Type B pancreatic cell (in vitro differentiated cells): ENCODE results near the gene SUSD1. TPM values are rescaled to one million over a fixed set of nuclear protein-coding genes. Genes with fewer than 3 reads are reported as not detected.
"Not testable (repeated sequence)": the region's sequence is repeated elsewhere in the genome, so short reads cannot be mapped to it uniquely, and the experiment has no call there.

Source experiments
- DNase-seq: peaks from one replicate; pipeline ENCODE4 v3.0.0; 2021; ENCODE audit warnings: mixed read lengths; ENCODE audit not compliant: unreplicated experiment; ENCODE audit errors: extremely low spot score
- H3K27ac Mint-ChIP-seq: 2 replicates; pipeline ENCODE4 v1.8.0; 2021; ENCODE audit warnings: mild to moderate bottlenecking, mixed read lengths
- H3K27me3 Mint-ChIP-seq: 2 replicates; pipeline ENCODE4 v1.8.0; 2021; ENCODE audit warnings: mixed read lengths
- H3K36me3 Mint-ChIP-seq: 2 replicates; pipeline ENCODE4 v1.8.0; 2021; ENCODE audit warnings: mixed read lengths
- H3K4me1 Mint-ChIP-seq: one replicate; pipeline ENCODE4 v1.8.0; 2021; ENCODE audit warnings: mixed read lengths; ENCODE audit not compliant: unreplicated experiment
- H3K4me3 Mint-ChIP-seq: 2 replicates; pipeline ENCODE4 v1.8.0; 2021; ENCODE audit warnings: mild to moderate bottlenecking, mixed read lengths
- H3K9me3 Mint-ChIP-seq: 2 replicates; pipeline ENCODE4 v1.8.0; 2021; ENCODE audit warnings: mixed read lengths
- total RNA-seq: library from RNA; stranded (reverse); gene quantifications from 2 replicates; pipeline ENCODE4 v1.2.1, GENCODE V29; 2021; ENCODE audit warnings: low replicate concordance
- TF ChIP-seq, protein P1 (sequence below): fragments of 200-600 bp; sonication (generic); conservative IDR thresholded peaks from 2 replicates; pipeline ENCODE4 v1.5.0; 2021; ENCODE audit warnings: antibody characterized with exemption, mild to moderate bottlenecking

SUSD1 gene
- total RNA-seq, 1 donor from 2014 or later: 16.3 TPM

DNA sequence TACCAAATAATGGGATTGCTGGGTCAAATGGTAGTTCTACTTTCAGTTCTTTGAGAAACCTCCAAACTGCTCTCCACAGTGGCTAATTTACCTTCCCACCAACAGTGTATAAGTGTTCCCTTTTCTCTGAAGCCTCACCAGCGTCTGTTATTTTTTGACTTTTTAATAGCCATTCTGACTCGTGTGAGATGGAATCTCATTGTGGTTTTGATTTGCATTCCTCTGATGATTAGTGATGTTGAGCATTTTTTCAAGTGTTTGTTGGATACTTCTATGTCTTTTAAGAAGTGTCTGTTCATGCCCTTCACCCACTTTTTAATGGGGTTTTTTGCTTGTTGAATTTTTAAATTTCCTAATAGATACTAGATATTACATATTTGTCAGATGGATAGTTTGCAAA lies 28.4 kb upstream of the SUSD1 start:
- peaks cover 42% of the 10 kb centered on the region for H3K36me3 Mint-ChIP-seq
- H3K27ac Mint-ChIP-seq: no peak overlapping the region

DNA sequence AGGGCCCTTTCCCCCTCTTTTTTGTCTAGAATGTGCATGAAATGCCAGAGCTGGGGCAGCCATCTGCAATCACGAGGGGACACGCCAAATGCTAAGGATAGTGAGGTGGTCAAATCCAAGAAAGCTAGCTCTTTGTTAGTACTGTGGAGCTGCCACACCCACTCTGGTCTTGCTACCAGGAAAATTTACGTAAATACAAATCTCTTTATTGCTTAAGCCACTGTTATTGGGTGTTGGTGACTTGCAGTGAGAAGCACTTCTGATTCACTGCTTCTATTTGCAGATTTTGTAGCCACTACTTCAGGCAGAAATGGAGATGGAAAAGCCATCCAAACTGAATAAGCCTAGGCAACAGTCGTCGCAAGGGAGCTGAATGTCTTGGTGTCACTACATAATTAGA lies 25.6 kb upstream of the SUSD1 start:
- Mint-ChIP-seq H3K36me3 (peaks cover 27% of the 10 kb centered on the region), H3K27ac (no peak overlapping the region), H3K4me3 (no peak overlapping the region), H3K27me3 (no peaks in the 10 kb centered on the region), H3K4me1 (no peaks in the 10 kb centered on the region), H3K9me3 (peaks cover 9% of the 10 kb centered on the region)
- no peak for DNase-seq
- TF ChIP-seq, protein P1, sequence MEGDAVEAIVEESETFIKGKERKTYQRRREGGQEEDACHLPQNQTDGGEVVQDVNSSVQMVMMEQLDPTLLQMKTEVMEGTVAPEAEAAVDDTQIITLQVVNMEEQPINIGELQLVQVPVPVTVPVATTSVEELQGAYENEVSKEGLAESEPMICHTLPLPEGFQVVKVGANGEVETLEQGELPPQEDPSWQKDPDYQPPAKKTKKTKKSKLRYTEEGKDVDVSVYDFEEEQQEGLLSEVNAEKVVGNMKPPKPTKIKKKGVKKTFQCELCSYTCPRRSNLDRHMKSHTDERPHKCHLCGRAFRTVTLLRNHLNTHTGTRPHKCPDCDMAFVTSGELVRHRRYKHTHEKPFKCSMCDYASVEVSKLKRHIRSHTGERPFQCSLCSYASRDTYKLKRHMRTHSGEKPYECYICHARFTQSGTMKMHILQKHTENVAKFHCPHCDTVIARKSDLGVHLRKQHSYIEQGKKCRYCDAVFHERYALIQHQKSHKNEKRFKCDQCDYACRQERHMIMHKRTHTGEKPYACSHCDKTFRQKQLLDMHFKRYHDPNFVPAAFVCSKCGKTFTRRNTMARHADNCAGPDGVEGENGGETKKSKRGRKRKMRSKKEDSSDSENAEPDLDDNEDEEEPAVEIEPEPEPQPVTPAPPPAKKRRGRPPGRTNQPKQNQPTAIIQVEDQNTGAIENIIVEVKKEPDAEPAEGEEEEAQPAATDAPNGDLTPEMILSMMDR: no peak

More for the DNA sequence above, 28.4 kb upstream of the SUSD1 start:
- TF ChIP-seq, protein P1: no peak
- no peaks in the 10 kb centered on the region for H3K27me3 Mint-ChIP-seq
- no peak for DNase-seq
- H3K4me1 Mint-ChIP-seq: no peaks in the 10 kb centered on the region
- H3K9me3 Mint-ChIP-seq: peaks cover 18% of the 10 kb centered on the region
- no peak overlapping the region for H3K4me3 Mint-ChIP-seq

DNA sequence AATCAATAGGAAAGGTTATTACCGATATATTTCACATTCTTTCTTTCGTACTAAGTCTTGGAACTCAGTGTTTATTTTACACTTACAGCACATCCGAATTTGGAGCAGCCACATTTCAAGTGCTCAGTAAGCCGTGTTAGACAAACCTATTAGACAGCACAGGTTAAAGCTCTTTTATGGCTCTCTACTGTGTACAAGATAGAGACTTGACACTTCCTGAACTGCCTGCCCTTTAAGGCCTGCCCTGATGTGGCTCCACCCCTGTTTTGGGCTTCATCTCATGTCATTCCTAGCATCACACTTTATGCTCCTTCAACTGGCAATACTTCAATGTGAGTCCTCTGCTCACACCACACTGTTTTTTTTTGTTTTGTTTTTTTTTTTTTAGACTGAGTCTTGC lies 23.5 kb upstream of the SUSD1 start:
- Mint-ChIP-seq H3K36me3 (peaks cover 17% of the 10 kb centered on the region), H3K27ac (no peak overlapping the region), H3K4me1 (no peaks in the 10 kb centered on the region), H3K9me3 (peaks cover 7% of the 10 kb centered on the region), H3K27me3 (no peaks in the 10 kb centered on the region), H3K4me3 (no peak overlapping the region)
- TF ChIP-seq, protein P1: no peak
- no peak for DNase-seq

DNA sequence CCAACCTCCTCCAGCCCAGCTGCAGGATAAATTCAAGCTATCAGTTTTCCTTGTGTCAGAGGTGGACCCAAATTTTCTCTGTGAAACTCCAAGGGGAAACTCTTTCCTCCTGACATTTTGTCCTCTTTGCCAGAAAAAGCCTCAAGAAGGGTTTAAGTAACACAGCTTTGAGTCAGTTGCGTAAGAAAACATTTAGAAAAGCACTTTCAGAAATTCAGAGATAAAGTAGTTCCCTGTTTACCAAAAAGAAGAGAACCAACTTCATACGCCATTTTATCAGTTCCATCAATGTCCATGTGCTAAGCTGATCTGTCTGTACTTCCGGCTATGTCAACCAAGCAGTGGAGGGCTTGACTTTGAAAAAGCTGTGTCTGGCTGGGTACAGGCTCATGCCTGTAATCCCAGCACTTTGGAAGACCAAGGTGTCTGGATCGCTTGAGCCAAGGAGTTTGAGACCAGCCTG lies 19.9 kb upstream of the SUSD1 start:
- Mint-ChIP-seq H3K9me3 (peaks cover 5% of the 10 kb centered on the region), H3K36me3 (peaks cover 9% of the 10 kb centered on the region), H3K27me3 (no peaks in the 10 kb centered on the region), H3K4me3 (no peak overlapping the region), H3K27ac (no peak overlapping the region), H3K4me1 (no peaks in the 10 kb centered on the region)
- no peak for DNase-seq
- TF ChIP-seq, protein P1: no peak

DNA sequence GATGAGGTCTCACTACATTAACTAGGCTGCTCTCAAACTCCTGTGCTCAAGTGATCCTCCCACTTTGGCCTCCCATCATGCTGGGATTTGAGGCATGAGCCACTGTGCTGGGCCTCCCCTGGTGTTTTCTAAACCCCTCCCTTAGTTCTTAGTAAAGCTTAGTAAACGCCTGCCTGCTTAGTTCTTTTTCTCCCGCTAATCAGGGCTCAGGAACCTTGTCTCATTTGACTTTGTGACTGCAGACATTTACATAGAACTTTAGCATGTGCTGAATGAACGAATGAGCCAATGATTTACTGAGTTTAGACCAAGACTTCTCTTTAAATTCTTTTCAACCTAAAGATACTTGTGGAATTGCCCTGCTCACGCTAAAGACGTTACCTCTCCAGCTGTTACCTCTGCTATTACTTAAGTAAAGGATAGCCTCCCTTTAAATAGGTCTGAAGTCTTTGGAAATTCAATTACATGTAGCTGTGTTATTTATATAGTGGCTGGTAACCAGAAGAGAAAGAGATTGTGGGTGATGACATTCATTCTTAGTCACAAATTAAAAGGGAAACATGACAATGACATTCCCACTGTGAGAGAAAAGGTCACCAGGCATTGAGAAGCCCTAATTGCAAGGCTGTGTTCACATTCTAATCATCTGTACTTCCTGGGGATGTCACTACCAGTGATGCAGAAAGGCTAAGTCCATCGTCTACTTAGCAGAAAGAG lies 18.6 kb upstream of the SUSD1 start:
- H3K27me3 Mint-ChIP-seq: no peaks in the 10 kb centered on the region
- no peak overlapping the region for H3K4me3 Mint-ChIP-seq
- H3K36me3 Mint-ChIP-seq: peaks cover 6% of the 10 kb centered on the region
- no peak overlapping the region for H3K27ac Mint-ChIP-seq
- no peak for DNase-seq
- H3K4me1 Mint-ChIP-seq: no peaks in the 10 kb centered on the region
- TF ChIP-seq, protein P1: no peak
- H3K9me3 Mint-ChIP-seq: peaks cover 5% of the 10 kb centered on the region

DNA sequence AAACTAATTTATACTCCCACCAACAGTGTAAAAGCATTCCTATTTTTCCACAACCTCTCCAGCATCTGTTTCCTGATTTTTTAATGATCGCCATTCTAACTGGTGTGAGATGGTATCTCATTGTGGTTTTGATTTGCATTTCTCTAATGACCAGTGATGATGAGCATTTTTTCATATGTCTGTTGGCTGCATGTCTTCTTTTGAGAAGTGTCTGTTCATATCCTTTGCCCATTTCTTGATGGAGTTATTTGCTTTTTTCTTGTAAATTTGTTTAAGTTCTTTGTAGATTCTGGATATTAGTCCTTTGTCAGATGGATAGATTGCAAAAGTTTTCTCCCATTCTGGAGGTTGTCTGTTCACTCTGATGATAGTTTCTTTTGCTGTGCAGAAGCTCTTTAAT lies 15.2 kb upstream of the SUSD1 start:
- not testable (repeated sequence) for H3K36me3 Mint-ChIP-seq, H3K9me3 Mint-ChIP-seq, DNase-seq, H3K27ac Mint-ChIP-seq, H3K4me1 Mint-ChIP-seq, H3K27me3 Mint-ChIP-seq, H3K4me3 Mint-ChIP-seq
